HL-60/S4 treated with phorbol 12-myristate 13-acetate at 8.2 ng/mL for 4 days and 3 days (cell line): ENCODE measurements around the gene MMP25.
"Not testable (repeated sequence)": the region's sequence is repeated elsewhere in the genome, so short reads cannot be mapped to it uniquely, and the experiment has no call there.

Experiments
- in situ Hi-C: fragments of 300-500 bp; cut with MboI; formaldehyde crosslinking; loops from 2 replicates; pipeline ENCODE4 v1.15.0; 2022; ENCODE audit warnings: low sequenced_read_pairs

Gene MMP25

DNA sequence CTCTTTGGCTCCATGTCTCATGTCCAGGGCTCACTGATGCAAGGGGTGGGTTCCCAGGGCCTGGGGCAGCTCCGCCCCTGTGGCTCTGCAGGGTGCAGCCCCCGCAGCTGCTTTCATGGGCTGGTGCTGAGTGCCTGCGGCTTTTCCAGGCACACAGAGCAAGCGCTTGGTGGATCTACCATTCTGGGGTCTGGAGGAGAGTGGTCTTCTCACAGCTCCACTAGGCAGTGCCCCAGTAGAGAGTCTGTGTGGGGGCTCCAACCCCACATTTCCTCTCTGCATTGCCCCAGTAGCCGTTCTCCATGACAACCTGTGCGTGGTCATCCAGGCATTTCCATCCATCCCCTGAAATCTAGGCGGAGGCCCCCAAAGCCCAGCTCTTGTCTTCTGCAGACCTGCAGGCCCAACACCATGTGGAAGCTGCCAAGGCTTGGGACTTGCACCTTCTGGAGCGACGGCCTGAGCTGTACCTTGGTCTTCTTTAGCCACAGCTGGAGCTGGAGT lies 24.3 kb downstream of the MMP25 start:
- in situ Hi-C loops: no loop called here

DNA sequence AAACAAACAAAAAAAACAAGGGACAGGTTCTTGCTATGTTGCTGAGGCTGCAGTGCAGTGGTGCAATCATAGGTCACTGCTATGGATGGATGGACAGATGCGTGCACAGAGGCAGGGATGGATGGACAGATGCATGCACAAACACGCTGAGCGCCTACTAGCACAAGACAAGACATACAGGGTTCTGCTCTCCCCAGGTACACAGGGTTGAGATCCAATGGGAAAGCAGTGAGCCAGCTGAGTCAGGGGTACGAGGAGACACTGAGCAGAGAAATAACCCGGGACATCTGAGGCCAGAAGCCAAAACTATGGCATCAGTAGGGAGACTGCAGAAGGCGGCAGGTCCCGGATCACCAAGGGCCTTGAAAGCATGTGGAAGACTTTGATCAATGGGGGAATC lies 25.3 kb downstream of the MMP25 start:
- in situ Hi-C loops: no loop called here

GRCh38 chr16:3072148-3072547 lies 25.8 kb downstream of the MMP25 start:
- in situ Hi-C loops: not testable (repeated sequence)

DNA sequence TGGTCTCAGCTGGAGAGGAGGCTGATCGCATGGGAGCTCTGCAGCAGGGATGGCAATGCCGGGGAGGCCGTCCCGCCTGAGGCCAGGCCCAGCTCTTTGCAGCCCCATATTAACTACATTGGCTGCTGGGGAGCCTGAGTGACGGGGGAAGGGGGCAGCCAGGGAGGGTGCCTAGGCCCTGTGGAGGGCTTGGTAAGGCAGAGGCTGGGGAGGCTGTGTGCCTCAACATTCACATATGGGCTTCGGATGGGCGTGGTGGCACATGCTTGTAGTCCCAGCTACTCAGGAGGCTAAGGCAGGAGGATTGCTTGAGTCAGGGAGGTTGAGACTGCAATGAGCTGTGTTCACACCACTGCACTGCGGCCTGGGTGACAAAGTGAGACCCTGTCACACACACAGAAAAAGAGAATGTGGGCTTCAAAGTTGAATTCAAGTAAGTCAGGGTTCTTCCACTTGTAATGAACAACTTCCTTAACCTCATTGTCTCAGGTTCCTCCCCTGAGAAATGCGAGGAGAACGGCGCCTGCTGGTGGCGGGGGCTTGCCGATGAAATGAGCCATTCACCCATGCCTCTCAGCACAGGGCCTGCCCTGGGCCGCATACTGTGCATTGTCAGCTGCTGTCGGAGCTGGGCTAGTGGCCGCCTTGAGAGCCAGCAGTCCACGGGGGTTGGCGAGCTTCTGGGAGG lies 26.4 kb downstream of the MMP25 start:
- in situ Hi-C loops: not testable (repeated sequence)

DNA sequence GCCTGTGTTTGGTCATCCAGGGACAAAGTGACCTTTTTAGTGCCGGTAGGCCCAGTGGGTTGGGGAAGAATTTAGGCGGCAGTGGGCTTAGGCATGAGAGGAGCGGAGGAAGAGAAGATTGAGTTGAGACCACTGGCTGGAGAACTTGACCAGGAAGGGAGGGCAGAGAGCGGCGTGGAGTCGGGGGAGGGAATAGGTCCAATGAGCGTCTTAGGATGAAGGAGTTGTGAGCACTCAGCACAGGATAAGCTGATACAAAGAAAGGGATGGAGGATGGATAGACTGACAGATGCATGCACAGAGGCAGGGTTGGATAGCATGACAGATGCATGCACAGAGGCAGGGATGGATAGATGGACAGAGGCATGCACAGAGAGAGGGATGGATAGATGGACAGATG lies 27.1 kb downstream of the MMP25 start:
- in situ Hi-C loops: no loop called here

GRCh38 chr16:3074860-3075522 lies 28.6 kb downstream of the MMP25 start:
- in situ Hi-C loops: no loop called here

DNA sequence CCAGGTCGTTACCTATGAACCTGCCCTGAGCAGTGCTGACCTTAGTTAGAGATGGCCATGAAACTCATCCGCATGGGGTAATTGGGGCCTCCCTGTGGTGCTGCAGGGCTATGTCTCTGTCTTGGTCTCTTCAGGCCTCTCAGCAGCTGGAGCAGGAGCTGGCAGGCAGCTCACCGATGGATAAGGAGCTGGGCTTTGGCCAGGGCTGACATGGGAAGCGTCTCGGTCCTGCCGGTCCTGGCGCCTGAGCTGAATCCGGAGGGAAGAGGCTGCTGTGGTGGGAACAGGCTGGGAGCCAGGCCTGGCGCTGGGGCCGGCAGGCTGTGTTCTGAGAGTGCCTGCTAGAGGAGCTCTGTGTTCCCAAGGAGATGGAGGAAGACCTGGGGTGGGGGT lies 29.2 kb downstream of the MMP25 start:
- in situ Hi-C loops: no loop called here

- in situ Hi-C loops: not testable (repeated sequence)
These were observed 29.6 kb downstream of the MMP25 start for GRCh38 chr16:3075946-3076345.

GRCh38 chr16:3076577-3076976 lies 30.2 kb downstream of the MMP25 start:
- in situ Hi-C loops: no loop called here

- in situ Hi-C loops: no loop called here
These were observed 33.7 kb downstream of the MMP25 start for GRCh38 chr16:3080024-3080423.

DNA sequence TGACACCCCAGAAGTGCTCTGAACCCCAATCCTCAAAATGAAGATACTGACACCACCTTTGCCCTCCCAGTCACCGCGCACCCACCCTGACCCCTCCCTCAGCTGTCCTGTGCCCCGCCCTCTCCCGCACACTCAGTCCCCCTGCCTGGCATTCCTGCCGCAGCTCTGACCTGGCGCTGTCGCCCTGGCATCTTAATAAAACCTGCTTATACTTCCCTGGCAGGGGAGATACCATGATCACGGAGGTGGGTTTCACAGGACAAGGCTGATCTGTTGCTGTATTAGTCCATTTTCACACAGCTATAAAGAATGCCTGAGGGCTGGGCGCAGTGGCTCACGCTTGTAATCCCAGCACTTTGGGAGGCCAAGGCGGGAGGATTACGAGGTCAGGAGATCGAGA lies 35.6 kb downstream of the MMP25 start:
- in situ Hi-C loops: not testable (repeated sequence)

GRCh38 chr16:3083408-3083807 lies 37.0 kb downstream of the MMP25 start:
- in situ Hi-C loops: not testable (repeated sequence)

DNA sequence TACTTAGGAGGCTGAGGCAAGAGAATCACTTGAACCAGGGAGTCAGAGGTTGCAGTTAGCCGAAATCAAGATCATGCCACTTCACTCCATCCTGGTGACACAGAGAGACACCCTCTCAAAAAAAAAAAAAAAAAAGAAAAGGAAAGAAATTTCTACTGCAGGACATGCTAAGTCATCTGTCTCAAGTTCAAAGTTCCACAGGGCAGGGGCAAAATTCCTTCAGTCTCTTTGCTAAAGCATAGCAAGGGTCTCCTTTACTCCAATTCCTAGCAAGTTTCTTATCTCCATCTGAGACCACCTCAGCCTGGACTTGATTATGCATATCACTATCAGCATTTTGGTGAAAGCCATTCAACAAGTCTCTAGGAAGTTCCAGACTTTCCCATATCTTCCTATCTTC lies 38.1 kb downstream of the MMP25 start:
- in situ Hi-C loops: no loop called here

- in situ Hi-C loops: no loop called here
These were observed 38.8 kb downstream of the MMP25 start for GRCh38 chr16:3084969-3085670.

DNA sequence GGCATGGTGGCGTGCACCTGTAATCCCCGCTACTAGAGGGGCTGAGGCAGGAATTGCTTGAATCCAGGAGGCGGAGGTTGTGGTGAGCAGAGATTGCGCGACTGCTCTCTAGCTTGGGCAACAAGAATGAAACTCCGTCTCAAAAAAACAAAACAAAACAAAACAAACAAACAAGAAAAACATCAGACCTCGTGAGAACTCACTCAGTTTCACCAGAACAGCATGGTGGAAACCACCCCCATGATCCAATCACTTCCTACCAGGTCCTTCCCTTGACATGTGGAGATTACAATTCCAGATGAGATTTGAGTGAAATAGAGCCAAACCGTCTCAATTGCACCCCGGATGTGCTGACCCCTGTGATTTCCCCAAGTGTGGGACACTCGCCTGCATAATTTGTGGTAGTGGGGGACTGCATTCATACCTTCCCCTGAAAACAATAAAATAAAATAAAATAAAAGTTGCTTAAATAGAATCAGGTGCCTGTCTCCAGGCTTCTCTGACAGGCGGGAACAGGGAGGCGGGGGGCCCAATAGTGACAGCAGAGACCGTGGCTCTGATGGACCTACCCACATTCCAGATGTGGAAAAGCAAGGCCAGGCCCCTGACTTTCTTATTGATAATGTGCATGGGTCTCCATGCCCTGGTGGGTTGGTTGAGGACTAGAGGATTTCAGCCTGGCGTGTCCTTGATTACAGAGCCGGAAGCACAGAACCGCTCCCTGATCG lies 39.7 kb downstream of the MMP25 start:
- in situ Hi-C loops: no loop called here

- in situ Hi-C loops: no loop called here
These were observed 40.4 kb downstream of the MMP25 start for GRCh38 chr16:3086596-3087242.

DNA sequence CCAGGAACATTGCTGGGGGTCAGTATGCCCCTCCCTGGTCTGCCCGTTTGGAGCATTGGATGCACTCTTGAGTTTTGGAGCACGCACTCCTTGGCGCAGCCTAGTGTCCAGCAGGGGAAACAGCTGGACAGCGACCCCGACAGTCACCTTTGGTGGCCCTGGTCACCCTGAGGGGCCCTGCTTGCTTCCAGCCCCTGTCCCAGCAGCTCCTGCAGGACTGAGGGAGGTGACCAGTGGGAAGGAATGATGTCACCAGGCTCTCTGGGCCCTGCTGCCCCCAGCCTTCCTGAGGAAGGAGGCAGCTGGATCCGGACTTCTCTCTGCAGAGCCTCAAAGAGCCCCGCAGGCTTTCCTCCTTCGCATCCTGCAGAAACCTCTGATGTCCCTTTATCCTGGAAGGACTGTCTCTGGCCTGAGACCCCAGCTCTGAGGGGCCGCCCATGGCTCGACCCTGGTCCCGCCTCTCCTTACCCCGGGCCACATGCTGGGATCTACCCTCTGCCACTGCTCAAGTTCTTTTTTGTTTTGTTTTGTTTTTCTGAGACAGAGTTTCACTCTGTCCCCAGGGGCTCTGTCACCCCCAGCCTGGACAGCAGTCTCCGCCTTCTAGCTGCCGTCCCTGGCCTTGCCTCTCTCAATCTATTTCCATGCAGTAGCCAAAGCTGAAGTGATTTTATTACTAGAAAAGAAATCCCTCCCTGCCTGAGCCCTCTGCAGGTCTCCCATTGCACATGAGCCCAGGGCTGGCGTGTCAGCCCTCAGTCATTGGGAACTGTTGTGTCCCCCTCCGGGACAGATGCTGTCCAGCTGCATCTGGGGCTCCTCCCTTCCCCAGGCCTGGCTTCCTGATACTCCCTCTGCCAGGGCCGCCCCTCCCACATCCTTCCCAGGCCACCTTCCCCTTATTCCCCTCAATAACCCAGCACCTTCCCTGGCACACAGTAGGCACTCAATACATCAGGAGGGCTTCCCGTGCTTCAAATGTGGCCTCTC lies 41.2 kb downstream of the MMP25 start:
- in situ Hi-C loops: no loop called here

GRCh38 chr16:3088450-3088849 lies 42.1 kb downstream of the MMP25 start:
- in situ Hi-C loops: no loop called here

DNA sequence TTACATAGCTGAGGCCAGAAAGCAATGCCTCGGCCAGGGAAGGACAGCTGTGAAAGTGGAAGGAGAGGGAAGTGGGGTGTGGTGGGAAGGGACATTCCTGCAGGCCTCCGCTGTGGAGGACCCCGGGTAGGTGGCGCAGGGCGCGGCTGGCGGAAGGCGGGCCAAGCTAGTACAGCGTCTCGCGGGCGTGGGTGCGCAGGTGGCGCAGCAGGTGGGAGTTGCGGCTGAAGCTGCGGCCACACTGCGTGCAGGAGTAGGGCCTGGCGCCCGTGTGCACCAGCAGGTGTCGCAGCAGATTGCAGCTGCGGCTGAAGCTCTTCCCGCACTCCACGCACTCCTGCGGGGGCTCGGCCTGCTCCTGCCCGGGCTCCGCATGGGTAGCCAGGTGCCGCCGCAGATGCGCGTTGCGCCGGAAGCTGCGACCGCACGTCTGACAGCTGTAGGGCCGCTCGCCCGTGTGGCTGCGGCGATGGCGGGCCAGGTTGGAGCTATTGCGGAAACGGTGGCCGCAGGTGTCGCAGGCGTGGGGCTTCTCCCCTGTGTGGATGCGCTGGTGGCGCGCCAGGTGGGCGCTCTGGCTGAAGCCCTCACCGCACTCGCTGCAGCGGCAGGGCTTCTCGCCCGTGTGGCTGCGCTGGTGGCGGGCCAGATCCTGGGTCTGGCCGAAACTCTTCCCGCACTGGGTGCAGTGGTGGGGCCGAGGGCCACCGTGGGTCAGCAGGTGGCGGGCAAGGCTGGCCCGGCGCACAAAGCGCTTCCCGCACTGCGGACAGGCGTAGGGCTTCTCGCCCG lies 42.8 kb downstream of the MMP25 start:
- in situ Hi-C loops: no loop called here
